Kasumi-1 (cell line): ENCODE results near the gene TIPIN.

Experiments
- DNase-seq, 2 experiments: peaks; one replicate each; lab custom pipeline; 2025; lab: John Stamatoyannopoulos, UW

TIPIN gene

DNA sequence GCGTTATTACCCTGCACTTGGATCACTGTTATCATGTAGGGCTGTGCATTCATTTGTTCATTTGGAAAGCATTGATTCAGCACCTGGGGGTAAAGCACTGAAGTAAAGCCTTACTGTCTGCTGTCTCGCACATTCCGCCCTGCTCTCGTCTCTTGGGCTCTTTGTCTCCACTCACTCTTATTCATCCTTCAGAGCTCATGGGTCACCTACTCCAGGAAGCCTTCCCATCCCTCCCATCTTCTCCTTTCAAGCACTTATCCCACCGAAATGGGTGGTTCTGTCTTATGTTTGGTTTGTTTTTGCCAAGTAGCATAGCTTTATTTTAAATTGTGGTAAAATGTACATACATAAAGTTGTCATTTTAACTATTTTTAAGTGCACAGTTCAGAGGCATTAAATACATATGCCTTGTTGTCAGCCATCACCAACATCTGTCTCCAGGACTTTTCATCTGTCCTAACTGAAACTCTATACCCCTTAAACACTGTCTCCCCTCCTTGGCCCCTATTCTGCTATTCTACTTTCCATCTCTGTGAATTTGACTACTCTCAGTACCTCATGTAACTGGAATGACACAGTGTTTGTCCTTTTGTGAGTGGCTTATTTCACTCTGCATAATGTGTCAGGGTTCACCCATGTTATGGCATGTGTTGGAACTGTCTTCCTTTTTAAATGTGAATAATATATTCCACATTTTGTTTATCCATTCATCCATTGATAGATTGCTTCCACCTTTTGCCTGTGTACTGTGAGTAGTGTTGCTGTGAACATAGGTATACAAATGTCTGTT, 53.8 kb downstream of the TIPIN start:
- no peak for DNase-seq

DNA sequence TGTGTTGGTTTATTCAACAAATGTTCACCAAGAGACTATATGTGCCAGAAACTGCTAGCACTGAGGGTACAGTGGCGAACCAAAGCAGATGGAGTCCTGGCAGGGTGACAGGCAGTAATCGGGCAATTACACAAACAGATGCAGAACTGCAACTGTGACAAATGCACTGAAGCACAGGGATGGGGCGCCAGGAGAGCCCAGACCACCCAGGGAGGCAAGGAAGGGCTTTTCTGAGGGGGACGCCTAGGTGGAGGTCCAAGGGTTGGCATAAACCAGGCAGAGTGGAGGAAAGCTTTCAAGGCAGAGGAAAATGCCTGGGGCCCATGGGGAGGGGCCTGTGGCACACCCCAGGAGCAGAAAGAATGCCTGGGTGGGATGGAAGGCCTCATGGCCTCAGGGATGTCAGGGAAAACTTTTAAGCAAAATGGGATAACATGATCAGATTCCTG, 57.7 kb downstream of the TIPIN start:
- no peak for DNase-seq

DNA sequence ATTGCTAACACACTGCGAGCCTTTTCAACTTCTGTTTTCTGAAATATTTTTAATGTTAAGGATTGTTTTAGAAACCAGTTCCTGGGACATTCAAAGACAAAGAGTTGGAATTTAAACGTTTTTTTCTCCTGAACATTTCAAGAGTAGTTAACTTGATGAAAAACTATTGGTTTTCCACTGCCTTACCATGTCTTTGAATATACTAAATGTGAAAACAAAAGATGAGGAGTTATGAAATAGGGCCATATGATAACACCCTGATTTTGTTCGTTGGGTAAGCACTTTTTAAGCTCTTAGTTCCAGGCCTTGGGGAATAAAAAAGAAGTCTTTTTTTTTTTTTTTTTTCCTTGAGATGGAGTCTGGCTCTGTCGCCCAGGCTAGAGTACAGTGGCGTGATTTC, 60.3 kb downstream of the TIPIN start:
- no peak for DNase-seq

DNA sequence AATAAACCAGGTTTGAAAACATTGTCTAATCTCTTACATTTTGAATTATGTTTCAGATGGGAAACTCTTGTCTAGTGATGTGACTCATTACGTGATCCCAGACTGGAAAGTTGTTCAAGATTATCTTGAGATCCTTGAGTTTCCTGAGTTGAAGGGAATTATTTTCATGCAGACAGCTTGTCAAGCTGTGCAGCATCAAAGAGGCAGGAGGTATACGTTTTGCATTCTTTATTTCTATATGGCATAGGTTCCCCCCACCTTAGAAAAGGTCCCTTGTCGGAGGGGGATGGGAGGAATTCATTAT, 61.6 kb downstream of the TIPIN start:
- DNase-seq = peak in 1 of 2 experiments; percentile 3

DNA sequence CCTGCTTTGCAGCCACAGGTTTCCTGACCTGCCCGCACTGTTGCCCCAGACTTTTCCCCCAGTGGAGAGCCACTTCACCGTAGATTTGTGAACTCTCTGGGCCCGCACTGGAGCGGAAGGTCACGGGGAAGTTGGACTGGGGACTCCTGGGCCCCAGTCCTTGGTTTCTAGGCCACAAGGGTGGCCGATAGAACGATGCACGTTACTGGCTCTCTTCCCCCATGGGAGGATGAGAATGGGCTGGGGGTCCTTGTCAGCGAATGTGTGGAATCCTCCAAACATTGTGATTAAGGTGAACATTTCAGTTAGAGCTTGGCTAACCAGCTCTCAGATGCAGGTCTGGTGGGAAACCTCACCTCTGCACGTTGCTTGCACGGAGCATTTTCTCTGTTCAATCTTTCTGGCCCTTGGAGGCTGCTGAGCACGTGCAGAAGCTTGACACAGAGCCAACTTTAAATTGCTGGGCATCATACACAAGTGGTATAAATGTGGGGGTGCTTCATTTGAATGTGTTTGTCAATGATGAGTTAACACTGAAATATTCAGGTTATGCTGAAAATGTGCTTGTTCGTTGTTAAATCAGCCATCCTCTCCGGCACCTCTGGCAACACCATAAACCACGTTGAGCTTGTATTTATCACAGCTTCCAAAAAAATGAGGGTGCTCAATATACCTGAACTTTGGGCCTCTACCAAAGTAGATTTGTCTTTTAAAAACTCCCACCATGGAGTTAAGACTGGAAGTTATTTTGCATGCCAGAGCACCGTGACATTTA, 62.1 kb downstream of the TIPIN start:
- DNase-seq = peak; percentile 19 to 44

DNA sequence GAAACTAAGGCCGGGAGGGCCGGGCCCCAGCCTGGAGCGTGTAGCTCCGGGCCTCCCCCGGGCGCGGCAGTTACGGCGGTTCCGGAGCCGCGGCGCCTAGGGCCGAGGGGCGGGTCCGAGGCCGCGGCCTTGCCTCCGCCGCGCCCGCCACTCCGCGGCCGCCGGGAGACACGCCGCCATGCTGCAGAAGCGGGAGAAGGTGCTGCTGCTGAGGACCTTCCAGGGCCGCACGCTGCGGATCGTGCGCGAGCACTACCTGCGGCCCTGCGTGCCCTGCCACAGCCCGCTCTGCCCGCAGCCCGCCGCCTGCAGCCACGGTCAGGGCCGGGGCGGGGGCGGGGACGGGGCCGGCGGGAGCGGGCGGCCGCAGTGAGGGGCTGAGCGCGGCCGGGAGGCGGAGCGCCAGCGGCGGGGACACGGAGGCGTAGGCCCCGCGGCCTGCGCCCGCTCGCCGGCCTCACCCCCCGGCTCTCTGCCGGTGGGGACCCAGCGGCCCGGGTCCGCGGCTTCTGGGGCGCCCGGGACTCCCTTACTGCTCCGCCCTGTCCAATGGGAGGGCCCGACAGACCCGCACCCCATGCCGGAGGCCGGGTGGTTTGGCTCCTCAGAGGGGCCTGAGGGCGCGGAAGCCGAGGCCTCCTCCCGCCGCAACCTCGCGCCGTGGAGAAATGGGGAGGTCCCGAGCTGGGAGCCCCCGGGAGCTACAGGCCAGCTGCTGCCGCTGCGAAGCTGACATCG, 62.9 kb downstream of the TIPIN start, which contains the start of gene DIS3L:
DIS3L (plus strand) TSS at position 150 of the 738 bp plus-strand sequence; CDS start at position 179, 29 bp downstream.
- DNase-seq = peak; percentile 62 to 68

DNA sequence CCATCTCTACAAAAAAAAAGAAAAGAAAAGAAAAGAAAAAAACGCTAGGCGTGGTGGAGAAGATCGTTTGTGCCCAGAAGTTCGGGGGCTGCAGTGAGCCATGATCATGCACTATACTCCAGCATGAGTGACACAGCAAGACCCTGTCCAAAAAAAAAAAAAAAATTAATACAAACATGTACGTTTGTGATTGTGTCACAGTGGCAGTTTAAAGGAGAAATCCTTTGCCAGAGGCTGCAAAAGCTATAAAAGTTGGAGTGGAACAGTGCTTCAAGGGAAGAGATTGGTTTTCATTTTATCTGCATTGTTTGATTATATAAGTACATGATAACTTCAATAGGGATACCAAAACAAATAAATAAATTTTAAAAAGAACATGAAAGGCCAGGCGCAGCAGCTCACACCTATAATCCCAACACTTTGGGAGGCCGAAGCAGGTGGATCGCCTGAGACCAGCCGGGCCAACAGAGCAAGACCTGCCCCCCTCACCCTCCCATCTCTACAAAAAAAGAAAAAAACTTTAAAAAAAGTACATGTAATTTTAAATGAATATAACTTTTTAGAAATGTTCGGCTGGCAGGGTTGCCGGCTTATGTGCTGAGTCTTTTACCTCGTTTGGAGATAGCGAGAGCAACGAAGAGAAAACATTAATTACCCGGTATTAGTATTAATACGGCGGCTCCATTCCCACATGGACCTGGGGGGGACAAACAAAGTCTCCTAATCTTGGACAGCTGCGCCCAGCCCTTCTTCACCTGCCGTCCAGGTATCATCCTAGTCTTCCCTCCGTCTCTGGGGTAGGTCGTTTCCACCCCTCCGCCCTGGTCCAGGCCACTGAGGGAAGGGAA, 63.7 kb downstream of the TIPIN start:
- peak in 1 of 2 experiments; percentile 28 for DNase-seq

DNA sequence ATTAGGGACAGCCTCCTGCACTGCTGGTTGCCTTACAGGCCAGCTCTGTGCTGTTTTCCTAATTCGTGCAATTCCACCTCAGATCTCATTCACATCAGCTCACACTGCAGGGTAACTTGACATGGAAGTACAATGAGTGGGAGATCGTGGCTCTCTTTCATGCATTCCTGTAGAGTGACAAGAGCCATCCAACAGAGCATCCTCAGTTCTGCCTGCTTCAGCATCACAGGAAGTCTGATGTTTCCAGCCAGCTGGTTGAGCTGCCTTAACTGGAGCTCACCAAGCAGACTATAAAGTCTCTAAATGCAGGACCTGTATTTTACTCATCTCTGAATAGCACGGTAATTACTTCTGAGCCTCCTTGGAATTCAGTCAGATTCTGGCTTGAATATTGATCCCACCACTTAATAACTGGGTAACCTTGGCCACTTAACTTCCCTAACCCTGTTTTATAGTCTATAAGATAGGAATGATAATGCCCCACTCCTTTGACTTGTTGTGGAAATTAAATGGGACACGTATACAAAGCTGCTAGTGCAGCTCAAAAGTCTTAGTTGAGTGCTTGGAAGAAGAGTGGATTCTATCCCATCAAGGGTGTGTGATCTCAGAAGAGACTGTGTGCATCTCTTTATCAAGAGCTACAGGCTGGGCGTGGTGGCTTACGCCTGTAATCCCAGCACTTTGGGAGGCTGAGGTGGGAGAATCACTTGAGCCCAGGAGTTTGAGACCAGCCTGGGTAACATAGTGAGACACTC, 64.5 kb downstream of the TIPIN start:
- DNase-seq = peak in 1 of 2 experiments; percentile 8

DNA sequence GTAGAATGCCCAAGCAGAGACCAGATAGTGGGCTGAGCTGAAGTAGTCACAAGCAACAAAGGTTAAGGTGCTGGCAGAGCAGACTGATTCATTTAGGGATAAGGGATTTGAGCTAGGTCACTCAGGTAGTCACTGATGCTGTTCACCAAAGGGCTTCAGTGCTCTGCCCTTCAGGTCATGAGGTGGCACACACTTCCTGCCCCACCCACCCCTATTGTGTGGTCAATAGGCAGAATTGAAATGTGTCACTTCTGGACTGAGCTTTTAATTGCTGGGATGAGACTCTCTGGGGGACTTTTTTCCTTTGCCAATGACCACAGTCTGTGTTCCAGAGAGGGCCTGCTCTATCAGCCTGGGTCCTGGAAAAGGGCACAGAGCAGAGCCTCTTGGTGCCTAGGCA, 66.0 kb downstream of the TIPIN start:
- DNase-seq = no peak

DNA sequence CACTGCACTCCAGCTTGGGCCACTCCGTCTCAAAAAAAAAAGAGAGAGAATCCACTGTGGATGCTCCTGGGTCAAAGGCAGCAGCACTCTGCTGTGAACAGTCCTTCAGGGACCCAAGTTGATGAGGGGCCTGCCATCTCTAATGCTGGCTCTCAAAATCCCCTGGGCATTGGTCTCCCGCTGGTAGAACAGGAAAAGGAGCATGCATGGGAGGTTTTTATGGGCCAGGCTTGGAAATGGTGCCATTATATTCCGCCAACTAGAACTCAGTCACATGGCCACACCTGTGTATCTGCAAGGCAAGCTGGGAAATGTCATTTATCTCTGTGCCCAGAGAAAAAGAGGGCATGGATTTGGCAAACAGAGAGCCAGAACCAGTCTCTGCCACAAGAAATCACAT, 66.5 kb downstream of the TIPIN start:
- no peak for DNase-seq

DNA sequence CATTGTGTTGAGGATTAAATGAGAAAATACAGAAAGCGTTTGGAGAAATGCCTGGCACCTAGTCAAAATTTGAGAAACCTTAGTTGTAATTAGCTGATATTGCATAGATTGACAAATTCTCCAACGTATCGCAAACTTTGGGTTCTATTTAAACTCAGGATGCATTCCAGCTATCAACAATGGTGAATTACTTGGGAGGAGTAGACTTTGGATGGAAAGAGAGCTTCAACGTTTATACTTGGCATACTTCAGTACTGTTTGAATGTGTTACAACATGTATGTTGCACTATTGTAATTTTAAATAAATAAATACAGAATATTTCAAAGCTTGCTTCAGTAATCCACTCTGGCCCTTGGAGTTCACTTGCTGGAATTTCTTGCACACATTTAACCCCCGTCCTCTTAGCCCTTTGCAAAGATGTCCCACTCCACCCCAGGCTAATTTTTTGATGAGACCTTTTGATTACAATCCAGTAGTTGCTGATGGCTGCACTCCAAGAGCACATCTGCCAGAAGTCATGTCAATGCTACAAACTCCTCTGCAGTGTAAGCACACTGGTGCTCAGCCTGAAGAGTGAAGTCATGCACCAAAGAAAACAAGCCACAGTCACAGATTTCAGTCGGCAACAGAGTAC, 67.8 kb downstream of the TIPIN start:
- no peak for DNase-seq

DNA sequence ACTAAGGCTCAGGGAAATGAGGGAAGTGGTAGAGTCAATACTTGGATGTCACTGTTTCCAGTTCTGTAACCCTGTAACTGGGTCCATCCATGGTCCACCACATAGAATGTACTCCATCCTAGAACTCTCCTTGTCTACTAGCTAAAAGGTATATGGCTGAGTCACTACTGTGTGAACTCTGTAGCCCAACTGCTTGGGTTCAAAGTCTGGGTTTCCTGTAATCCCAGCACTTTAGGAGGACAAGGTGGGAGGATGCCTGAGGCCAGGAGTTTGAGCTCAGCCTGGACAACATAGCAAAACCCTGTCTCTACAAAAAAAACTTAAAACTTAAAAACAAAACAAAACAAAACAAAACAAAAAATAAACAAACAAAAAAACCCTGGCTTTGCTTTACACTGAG, 68.4 kb downstream of the TIPIN start:
- DNase-seq = no peak

DNA sequence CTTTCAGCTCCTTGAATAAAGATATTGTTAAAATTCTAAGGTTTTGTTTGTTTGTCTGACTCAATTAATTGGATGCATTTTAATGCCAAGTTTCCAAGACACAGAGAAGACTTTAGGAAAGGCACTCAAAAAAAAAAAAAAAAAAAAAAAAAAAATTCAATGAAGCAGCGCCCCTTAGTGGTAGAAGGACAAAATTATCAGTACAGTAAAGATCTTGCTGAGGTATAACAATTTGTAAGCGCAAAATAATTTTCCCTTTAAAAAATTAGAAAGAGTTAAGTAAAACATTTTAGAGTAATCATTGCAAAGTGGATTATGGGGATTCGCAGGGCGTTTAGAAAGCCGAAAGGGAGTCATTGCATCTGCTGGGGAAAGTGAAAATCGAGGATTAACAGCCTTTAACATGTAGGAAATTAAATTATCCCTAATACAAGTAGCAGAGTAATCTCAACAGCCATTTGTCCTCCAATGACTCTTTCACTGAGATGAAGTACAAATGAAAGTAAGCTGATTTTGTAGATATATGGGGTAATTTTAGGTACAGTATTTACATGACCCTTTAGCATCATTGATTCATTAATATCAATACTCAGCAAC, 68.9 kb downstream of the TIPIN start:
- peak; percentile 10 to 55 for DNase-seq
